HepG2 (cell line): ENCODE measurements around the gene RAB2B. TPM values are rescaled to one million over a fixed set of nuclear protein-coding genes. Genes with fewer than 3 reads are reported as not detected.

ENCODE experiments used
- HOXA9 ChIP-seq: sonication (generic); formaldehyde crosslinking; IDR thresholded peaks from 2 replicates; pipeline ENCODE4 v1.8.1; 2022; ENCODE audit warnings: missing genetic modification reagents, mild to moderate bottlenecking, moderate library complexity, borderline replicate concordance
- REPIN1 ChIP-seq: sonication (generic); formaldehyde crosslinking; IDR thresholded peaks from 2 replicates; pipeline ENCODE4 v1.8.0; 2022; ENCODE audit warnings: missing genetic modification reagents, low read depth, mild to moderate bottlenecking, borderline replicate concordance
- RXRA ChIP-seq: sonication (generic); formaldehyde crosslinking; IDR thresholded peaks from 2 replicates; pipeline ENCODE4 v1.5.1; 2020; ENCODE audit warnings: missing genetic modification reagents
- ZNF251 ChIP-seq: sonication (generic); formaldehyde crosslinking; IDR thresholded peaks from 2 replicates; pipeline ENCODE4 v1.9.0; 2021; ENCODE audit warnings: mild to moderate bottlenecking, missing genetic modification reagents
- ZNF567 ChIP-seq: sonication (generic); formaldehyde crosslinking; IDR thresholded peaks from 2 replicates; pipeline ENCODE4 v1.8.1; 2023; ENCODE audit warnings: mild to moderate bottlenecking, missing genetic modification reagents, borderline replicate concordance
- polyA plus RNA-seq, 8 experiments: library from polyadenylated mRNA; depleted of rRNA in 3 of 8; stranded (reverse) in 7 of 8; unstranded in 1 of 8; fragments of >200 nt; fragmentation: Illumina TruSeq in 4 of 8; extraction: Trizol in 4 of 8; gene quantifications; 2 replicates each; pipeline versions ENCODE4 v1.2.1 to v1.2.3, GENCODE V29; 2011 to 2016; ENCODE audit warnings: low read depth in 4 of 8, missing spikeins in 1 of 8, mixed read lengths in 1 of 8; ENCODE audit not compliant: insufficient read depth in 1 of 8
- total RNA-seq, 5 experiments: library from RNA; depleted of rRNA; stranded (reverse); fragments of >200 nt; fragmentation: Illumina TruSeq; extraction: Trizol; gene quantifications; 2 replicates each; pipeline ENCODE4 v1.2.3, GENCODE V29; 2016; ENCODE audit warnings: low read depth in 1 of 5
- TF ChIP-seq, protein P1 (sequence below): IDR thresholded peaks from 2 replicates; pipeline ENCODE4 v1.6.1; 2012; ENCODE audit warnings: low read length, improper control_type of control experiment
- TF ChIP-seq, protein P2 (sequence below): sonication (generic); formaldehyde crosslinking; IDR thresholded peaks from 2 replicates; pipeline ENCODE4 v1.4.0; 2020; ENCODE audit warnings: low read depth, mild to moderate bottlenecking, missing genetic modification reagents
- TF ChIP-seq, protein P3 (sequence below): sonication (generic); formaldehyde crosslinking; IDR thresholded peaks from 2 replicates; pipeline ENCODE4 v1.4.0; 2020; ENCODE audit warnings: missing genetic modification reagents, borderline replicate concordance
- TF ChIP-seq, protein P4 (sequence below): sonication (generic); formaldehyde crosslinking; IDR thresholded peaks from 2 replicates; pipeline ENCODE4 v1.9.0; 2022; ENCODE audit warnings: missing genetic modification reagents, mild to moderate bottlenecking, borderline replicate concordance
- TF ChIP-seq, protein P5 (sequence below), 2 experiments: sonication (generic) in 1 of 2; formaldehyde crosslinking in 1 of 2; IDR thresholded peaks; 2 replicates each; pipeline versions ENCODE4 v1.5.1 to v1.6.1; 2011 to 2020; ENCODE audit warnings: borderline replicate concordance in 1 of 2, low read depth in 1 of 2, low read length in 1 of 2, mild to moderate bottlenecking in 1 of 2, missing genetic modification reagents in 1 of 2, moderate library complexity in 1 of 2
- TF ChIP-seq, protein P6 (sequence below): sonication (generic); formaldehyde crosslinking; IDR thresholded peaks from 2 replicates; pipeline ENCODE4 v1.4.0; 2020; ENCODE audit warnings: missing genetic modification reagents

RAB2B gene
- total and polyA plus RNA-seq, 2 of the 13 experiments (the other 11 are each of a cell fraction or from before 2014, with no cell fraction given) = 36.0 to 60.6 TPM

DNA sequence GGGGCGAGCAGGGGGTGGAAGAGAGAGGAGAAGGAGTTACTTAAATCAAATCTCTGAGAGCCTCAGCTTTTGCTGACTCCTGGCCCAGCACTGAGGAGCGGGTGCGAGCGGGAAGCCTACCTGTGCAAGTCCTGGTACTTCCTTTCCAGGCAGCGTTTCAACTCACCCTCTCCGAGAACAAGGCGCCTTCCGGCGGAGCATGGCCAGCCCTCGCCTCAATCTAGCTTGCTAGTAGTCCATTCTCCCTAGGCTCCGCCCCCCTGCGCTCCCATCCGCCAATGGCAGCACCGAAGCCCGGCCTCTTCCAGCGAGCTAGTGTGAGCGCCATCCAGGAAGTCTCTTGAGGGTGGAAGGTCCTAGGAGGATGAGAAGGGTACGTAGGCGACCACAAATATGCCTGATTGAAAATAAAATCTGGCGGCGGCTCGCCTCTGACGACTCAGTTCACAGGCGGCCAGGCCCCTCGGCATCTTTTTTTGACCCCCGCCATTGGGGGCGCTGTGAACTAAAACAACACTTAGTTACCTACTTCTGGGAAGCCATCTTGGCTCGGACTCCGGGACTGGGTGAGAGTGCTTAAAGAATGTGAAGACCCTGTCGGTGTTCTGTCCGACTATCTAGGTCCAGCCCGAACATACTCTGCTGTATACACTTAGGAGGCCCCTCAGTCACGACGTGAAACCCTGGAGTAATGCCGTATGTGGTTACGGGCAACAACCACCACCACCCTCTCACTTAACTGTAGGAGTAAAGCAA, 20.7 kb downstream of the RAB2B start, which contains the start of gene CHD8 (continued):
- TF ChIP-seq, protein P1, sequence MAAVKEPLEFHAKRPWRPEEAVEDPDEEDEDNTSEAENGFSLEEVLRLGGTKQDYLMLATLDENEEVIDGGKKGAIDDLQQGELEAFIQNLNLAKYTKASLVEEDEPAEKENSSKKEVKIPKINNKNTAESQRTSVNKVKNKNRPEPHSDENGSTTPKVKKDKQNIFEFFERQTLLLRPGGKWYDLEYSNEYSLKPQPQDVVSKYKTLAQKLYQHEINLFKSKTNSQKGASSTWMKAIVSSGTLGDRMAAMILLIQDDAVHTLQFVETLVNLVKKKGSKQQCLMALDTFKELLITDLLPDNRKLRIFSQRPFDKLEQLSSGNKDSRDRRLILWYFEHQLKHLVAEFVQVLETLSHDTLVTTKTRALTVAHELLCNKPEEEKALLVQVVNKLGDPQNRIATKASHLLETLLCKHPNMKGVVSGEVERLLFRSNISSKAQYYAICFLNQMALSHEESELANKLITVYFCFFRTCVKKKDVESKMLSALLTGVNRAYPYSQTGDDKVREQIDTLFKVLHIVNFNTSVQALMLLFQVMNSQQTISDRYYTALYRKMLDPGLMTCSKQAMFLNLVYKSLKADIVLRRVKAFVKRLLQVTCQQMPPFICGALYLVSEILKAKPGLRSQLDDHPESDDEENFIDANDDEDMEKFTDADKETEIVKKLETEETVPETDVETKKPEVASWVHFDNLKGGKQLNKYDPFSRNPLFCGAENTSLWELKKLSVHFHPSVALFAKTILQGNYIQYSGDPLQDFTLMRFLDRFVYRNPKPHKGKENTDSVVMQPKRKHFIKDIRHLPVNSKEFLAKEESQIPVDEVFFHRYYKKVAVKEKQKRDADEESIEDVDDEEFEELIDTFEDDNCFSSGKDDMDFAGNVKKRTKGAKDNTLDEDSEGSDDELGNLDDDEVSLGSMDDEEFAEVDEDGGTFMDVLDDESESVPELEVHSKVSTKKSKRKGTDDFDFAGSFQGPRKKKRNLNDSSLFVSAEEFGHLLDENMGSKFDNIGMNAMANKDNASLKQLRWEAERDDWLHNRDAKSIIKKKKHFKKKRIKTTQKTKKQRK = no peak
- peak; percentile 78; the same call in 1 of the 2 replicates for TF ChIP-seq REPIN1 (CRISPR knock-in tag)
- TF ChIP-seq ZNF251 (CRISPR knock-in tag) = no peak
- TF ChIP-seq, protein P2, sequence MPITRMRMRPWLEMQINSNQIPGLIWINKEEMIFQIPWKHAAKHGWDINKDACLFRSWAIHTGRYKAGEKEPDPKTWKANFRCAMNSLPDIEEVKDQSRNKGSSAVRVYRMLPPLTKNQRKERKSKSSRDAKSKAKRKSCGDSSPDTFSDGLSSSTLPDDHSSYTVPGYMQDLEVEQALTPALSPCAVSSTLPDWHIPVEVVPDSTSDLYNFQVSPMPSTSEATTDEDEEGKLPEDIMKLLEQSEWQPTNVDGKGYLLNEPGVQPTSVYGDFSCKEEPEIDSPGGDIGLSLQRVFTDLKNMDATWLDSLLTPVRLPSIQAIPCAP (CRISPR knock-in tag) = no peak
- TF ChIP-seq, protein P3, sequence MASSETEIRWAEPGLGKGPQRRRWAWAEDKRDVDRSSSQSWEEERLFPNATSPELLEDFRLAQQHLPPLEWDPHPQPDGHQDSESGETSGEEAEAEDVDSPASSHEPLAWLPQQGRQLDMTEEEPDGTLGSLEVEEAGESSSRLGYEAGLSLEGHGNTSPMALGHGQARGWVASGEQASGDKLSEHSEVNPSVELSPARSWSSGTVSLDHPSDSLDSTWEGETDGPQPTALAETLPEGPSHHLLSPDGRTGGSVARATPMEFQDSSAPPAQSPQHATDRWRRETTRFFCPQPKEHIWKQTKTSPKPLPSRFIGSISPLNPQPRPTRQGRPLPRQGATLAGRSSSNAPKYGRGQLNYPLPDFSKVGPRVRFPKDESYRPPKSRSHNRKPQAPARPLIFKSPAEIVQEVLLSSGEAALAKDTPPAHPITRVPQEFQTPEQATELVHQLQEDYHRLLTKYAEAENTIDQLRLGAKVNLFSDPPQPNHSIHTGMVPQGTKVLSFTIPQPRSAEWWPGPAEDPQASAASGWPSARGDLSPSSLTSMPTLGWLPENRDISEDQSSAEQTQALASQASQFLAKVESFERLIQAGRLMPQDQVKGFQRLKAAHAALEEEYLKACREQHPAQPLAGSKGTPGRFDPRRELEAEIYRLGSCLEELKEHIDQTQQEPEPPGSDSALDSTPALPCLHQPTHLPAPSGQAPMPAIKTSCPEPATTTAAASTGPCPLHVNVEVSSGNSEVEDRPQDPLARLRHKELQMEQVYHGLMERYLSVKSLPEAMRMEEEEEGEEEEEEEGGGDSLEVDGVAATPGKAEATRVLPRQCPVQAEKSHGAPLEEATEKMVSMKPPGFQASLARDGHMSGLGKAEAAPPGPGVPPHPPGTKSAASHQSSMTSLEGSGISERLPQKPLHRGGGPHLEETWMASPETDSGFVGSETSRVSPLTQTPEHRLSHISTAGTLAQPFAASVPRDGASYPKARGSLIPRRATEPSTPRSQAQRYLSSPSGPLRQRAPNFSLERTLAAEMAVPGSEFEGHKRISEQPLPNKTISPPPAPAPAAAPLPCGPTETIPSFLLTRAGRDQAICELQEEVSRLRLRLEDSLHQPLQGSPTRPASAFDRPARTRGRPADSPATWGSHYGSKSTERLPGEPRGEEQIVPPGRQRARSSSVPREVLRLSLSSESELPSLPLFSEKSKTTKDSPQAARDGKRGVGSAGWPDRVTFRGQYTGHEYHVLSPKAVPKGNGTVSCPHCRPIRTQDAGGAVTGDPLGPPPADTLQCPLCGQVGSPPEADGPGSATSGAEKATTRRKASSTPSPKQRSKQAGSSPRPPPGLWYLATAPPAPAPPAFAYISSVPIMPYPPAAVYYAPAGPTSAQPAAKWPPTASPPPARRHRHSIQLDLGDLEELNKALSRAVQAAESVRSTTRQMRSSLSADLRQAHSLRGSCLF (CRISPR knock-in tag) = no peak
- TF ChIP-seq, protein P4, sequence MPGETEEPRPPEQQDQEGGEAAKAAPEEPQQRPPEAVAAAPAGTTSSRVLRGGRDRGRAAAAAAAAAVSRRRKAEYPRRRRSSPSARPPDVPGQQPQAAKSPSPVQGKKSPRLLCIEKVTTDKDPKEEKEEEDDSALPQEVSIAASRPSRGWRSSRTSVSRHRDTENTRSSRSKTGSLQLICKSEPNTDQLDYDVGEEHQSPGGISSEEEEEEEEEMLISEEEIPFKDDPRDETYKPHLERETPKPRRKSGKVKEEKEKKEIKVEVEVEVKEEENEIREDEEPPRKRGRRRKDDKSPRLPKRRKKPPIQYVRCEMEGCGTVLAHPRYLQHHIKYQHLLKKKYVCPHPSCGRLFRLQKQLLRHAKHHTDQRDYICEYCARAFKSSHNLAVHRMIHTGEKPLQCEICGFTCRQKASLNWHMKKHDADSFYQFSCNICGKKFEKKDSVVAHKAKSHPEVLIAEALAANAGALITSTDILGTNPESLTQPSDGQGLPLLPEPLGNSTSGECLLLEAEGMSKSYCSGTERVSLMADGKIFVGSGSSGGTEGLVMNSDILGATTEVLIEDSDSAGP (CRISPR knock-in tag) = peak; percentile 92
- TF ChIP-seq, protein P5, sequence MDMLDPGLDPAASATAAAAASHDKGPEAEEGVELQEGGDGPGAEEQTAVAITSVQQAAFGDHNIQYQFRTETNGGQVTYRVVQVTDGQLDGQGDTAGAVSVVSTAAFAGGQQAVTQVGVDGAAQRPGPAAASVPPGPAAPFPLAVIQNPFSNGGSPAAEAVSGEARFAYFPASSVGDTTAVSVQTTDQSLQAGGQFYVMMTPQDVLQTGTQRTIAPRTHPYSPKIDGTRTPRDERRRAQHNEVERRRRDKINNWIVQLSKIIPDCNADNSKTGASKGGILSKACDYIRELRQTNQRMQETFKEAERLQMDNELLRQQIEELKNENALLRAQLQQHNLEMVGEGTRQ (IDR thresholded peaks at IDR 0.05; ENCODE audit: low read depth, low read length) = no peak; the same call in 1 of the 2 replicates
- TF ChIP-seq, protein P5 (CRISPR knock-in tag; IDR thresholded peaks at IDR 0.05; ENCODE audit: borderline replicate concordance) = peak; percentile 16; the same call in 1 of the 2 replicates
- TF ChIP-seq HOXA9 (CRISPR knock-in tag) = no peak
- TF ChIP-seq, protein P6, sequence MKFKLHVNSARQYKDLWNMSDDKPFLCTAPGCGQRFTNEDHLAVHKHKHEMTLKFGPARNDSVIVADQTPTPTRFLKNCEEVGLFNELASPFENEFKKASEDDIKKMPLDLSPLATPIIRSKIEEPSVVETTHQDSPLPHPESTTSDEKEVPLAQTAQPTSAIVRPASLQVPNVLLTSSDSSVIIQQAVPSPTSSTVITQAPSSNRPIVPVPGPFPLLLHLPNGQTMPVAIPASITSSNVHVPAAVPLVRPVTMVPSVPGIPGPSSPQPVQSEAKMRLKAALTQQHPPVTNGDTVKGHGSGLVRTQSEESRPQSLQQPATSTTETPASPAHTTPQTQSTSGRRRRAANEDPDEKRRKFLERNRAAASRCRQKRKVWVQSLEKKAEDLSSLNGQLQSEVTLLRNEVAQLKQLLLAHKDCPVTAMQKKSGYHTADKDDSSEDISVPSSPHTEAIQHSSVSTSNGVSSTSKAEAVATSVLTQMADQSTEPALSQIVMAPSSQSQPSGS = peak; percentile 79; the same call in 1 of the 2 replicates
- peak; percentile 56; the same call in 1 of the 2 replicates for TF ChIP-seq ZNF567 (CRISPR knock-in tag)
- peak; percentile 76 for TF ChIP-seq RXRA (CRISPR knock-in tag)
